IMR-90 (cell line): ENCODE results near the gene ARHGEF7. TPM values are rescaled to one million over a fixed set of nuclear protein-coding genes. Genes with fewer than 3 reads are reported as not detected.

Source experiments
- ATAC-seq: fragments of 200-7000 bp; cut with Tn5 transposase; 2 replicates; pipeline ENCODE4 v1.9.1; 2020; ENCODE audit warnings: low read depth, mild to moderate bottlenecking, moderate library complexity
- BruUV-seq: library from RNA; stranded (reverse); fragments of 400-500 nt; replicated peaks from 2 replicates; lab custom pipeline; 2021; lab: Mats Ljungman, UMichigan
- CTCF ChIA-PET: fragments of 300-600 bp; formaldehyde crosslinking; extraction: SDS; loops from one replicate; lab custom pipeline; 2021; ENCODE audit warnings: antibody characterized with exemption; lab: Yijun Ruan, JAX
- POLR2A ChIA-PET: fragments of 300-600 bp; sonication (Branson Sonifier 250); formaldehyde crosslinking; loops from one replicate; lab custom pipeline; 2022; ENCODE audit warnings: antibody characterized with exemption; ENCODE audit not compliant: unreplicated experiment; lab: Charles Lee
- DNase-seq: peaks from one replicate; pipeline ENCODE4 v3.0.0; 2013
- H2AFZ ChIP-seq: replicated peaks from 2 replicates; pipeline ENCODE3; 2013; ENCODE audit warnings: low read length, mild to moderate bottlenecking; ENCODE audit not compliant: poor library complexity
- H2AK5ac ChIP-seq: 2 replicates; pipeline ENCODE4 v1.6.1; 2013; ENCODE audit warnings: low read depth, low read length, inconsistent platforms
- H2AK9ac ChIP-seq: replicated peaks from 2 replicates; pipeline ENCODE3; 2013; ENCODE audit warnings: mild to moderate bottlenecking, low read depth, low read length, moderate library complexity; ENCODE audit not compliant: poor library complexity
- H2BK120ac ChIP-seq: 2 replicates; pipeline ENCODE4 v1.6.1; 2013; ENCODE audit warnings: low read depth, low read length, inconsistent platforms
- H2BK15ac ChIP-seq: 3 replicates; pipeline ENCODE4 v1.6.1; 2013; ENCODE audit warnings: low read depth, low read length, inconsistent platforms
- H2BK20ac ChIP-seq: 2 replicates; pipeline ENCODE4 v1.6.1; 2013; ENCODE audit warnings: low read depth, mild to moderate bottlenecking, inconsistent platforms, low read length, moderate library complexity
- H2BK5ac ChIP-seq: 2 replicates; pipeline ENCODE4 v1.6.1; 2013; ENCODE audit warnings: mild to moderate bottlenecking, low read depth, low read length, inconsistent platforms; ENCODE audit not compliant: poor library complexity, severe bottlenecking
- H3K14ac ChIP-seq: replicated peaks from 2 replicates; pipeline ENCODE4 v1.6.1; 2013; ENCODE audit warnings: low read depth, low read length, inconsistent platforms
- H3K18ac ChIP-seq: 2 replicates; pipeline ENCODE4 v1.6.1; 2013; ENCODE audit warnings: low read depth, low read length, control low read depth
- H3K23ac ChIP-seq: 2 replicates; pipeline ENCODE4 v1.6.1; 2013; ENCODE audit warnings: low read depth, low read length, inconsistent platforms
- H3K27ac ChIP-seq: 2 replicates; pipeline ENCODE4 v1.5.1; 2013; ENCODE audit warnings: mild to moderate bottlenecking, control low read depth, low read length; ENCODE audit not compliant: insufficient read depth
- H3K27me3 ChIP-seq: 2 replicates; pipeline ENCODE4 v1.6.1; 2013; ENCODE audit warnings: low read length; ENCODE audit not compliant: control insufficient read depth, insufficient read depth
- H3K36me3 ChIP-seq: 2 replicates; pipeline ENCODE4 v1.6.1; 2013; ENCODE audit warnings: low read length, mixed read lengths; ENCODE audit not compliant: control insufficient read depth, insufficient read depth
- H3K4ac ChIP-seq: 2 replicates; pipeline ENCODE4 v1.6.1; 2013; ENCODE audit warnings: low read depth, low read length, inconsistent platforms
- H3K4me1 ChIP-seq: 2 replicates; pipeline ENCODE4 v1.6.1; 2013; ENCODE audit warnings: low read length, mixed read lengths; ENCODE audit not compliant: control insufficient read depth, insufficient read depth
- H3K4me2 ChIP-seq: 2 replicates; pipeline ENCODE4 v1.6.1; 2013; ENCODE audit warnings: low read depth, mild to moderate bottlenecking, control low read depth, low read length, moderate library complexity
- H3K4me3 ChIP-seq: 2 replicates; pipeline ENCODE4 v1.5.1; 2013; ENCODE audit warnings: low read depth, mild to moderate bottlenecking, control low read depth, low read length, moderate library complexity; ENCODE audit not compliant: insufficient read depth
- H3K56ac ChIP-seq: 2 replicates; pipeline ENCODE4 v1.6.1; 2013; ENCODE audit warnings: low read length, inconsistent platforms; ENCODE audit not compliant: insufficient read depth; ENCODE audit errors: extremely low read depth
- H3K79me1 ChIP-seq, 2 experiments: 2 replicates each; pipeline ENCODE4 v1.6.1; 2013; ENCODE audit warnings: low read length in 2 of 2, inconsistent platforms in 1 of 2, low read depth in 1 of 2
- H3K9ac ChIP-seq: 2 replicates; pipeline ENCODE4 v1.6.1; 2013; ENCODE audit warnings: low read depth, low read length, control low read depth
- H3K9me1 ChIP-seq: 2 replicates; pipeline ENCODE4 v1.6.1; 2013; ENCODE audit warnings: low read length, inconsistent platforms; ENCODE audit not compliant: insufficient read depth
- H3K9me3 ChIP-seq: 2 replicates; pipeline ENCODE4 v1.6.1; 2013; ENCODE audit warnings: low read length; ENCODE audit not compliant: control insufficient read depth, insufficient read depth
- H4K20me1 ChIP-seq: 2 replicates; pipeline ENCODE4 v1.6.1; 2013; ENCODE audit warnings: low read length, inconsistent platforms; ENCODE audit not compliant: insufficient read depth
- H4K5ac ChIP-seq: 2 replicates; pipeline ENCODE4 v1.6.1; 2013; ENCODE audit warnings: mild to moderate bottlenecking, low read depth, low read length, control low read depth
- H4K8ac ChIP-seq, 2 experiments: 2 replicates each; pipeline ENCODE4 v1.6.1; 2013; ENCODE audit warnings: low read depth in 2 of 2, low read length in 2 of 2, control low read depth in 1 of 2, inconsistent platforms in 1 of 2
- H4K91ac ChIP-seq: 2 replicates; pipeline ENCODE4 v1.6.1; 2013; ENCODE audit warnings: low read depth, low read length, inconsistent platforms; ENCODE audit not compliant: insufficient read depth
- BHLHE40 ChIP-seq: fragments of 150-350 bp; IDR thresholded peaks from 2 replicates; pipeline ENCODE4 v1.6.1; 2016; ENCODE audit warnings: mild to moderate bottlenecking, low read depth, low read length
- CEBPB ChIP-seq: IDR thresholded peaks from 2 replicates; pipeline ENCODE4 v1.6.1; 2012; ENCODE audit warnings: low read depth, low read length, improper control_type of control experiment
- FOS ChIP-seq: fragments of 150-350 bp; IDR thresholded peaks from 2 replicates; pipeline ENCODE4 v1.6.1; 2016; ENCODE audit warnings: low read depth, low read length
- MAFK ChIP-seq: IDR thresholded peaks from 2 replicates; pipeline ENCODE4 v1.6.1; 2012; ENCODE audit warnings: low read depth, low read length, improper control_type of control experiment
- MAZ ChIP-seq: IDR thresholded peaks from 2 replicates; pipeline ENCODE4 v1.6.1; 2012; ENCODE audit warnings: low read depth, mild to moderate bottlenecking, low read length, improper control_type of control experiment, moderate library complexity, borderline replicate concordance
- NFE2L2 ChIP-seq: fragments of 150-350 bp; IDR thresholded peaks from 2 replicates; pipeline ENCODE4 v1.6.1; 2016; ENCODE audit warnings: low read depth, mild to moderate bottlenecking, low read length
- POLR2A ChIP-seq: IDR thresholded peaks from 2 replicates; pipeline ENCODE4 v1.6.1; 2012; ENCODE audit warnings: mild to moderate bottlenecking, low read depth, low read length
- RAD21 ChIP-seq: IDR thresholded peaks from 2 replicates; pipeline ENCODE4 v1.6.1; 2012; ENCODE audit warnings: low read length, improper control_type of control experiment
- RCOR1 ChIP-seq: IDR thresholded peaks from 2 replicates; pipeline ENCODE4 v1.6.1; 2012; ENCODE audit warnings: mild to moderate bottlenecking, low read length, improper control_type of control experiment; ENCODE audit not compliant: insufficient replicate concordance
- RFX5 ChIP-seq: IDR thresholded peaks from 2 replicates; pipeline ENCODE4 v1.8.0; 2012; ENCODE audit warnings: low read depth, mild to moderate bottlenecking, low read length, moderate library complexity
- SMC3 ChIP-seq: fragments of 150-350 bp; IDR thresholded peaks from 2 replicates; pipeline ENCODE4 v1.6.1; 2016; ENCODE audit warnings: low read depth, mild to moderate bottlenecking, antibody characterized with exemption, low read length, moderate library complexity
- WGBS, 2 experiments: methylation state at CpG; one replicate each; pipeline versions ENCODE4 v1.1.5 to v1.1.7; 2013; ENCODE audit warnings: missing lambda C conversion rate in 2 of 2; ENCODE audit not compliant: insufficient read length in 1 of 2; ENCODE audit errors: extremely low coverage in 2 of 2; 5-methylcytosine and 5-hydroxymethylcytosine counted together
- dilution Hi-C: fragments of 300-500 bp; cut with HindIII; formaldehyde crosslinking; loops from one replicate; pipeline ENCODE4 v1.14.3; 2018; ENCODE audit warnings: low sequenced_read_pairs; ENCODE audit not compliant: unreplicated experiment
- in situ Hi-C: fragments of 300-500 bp; cut with MboI; formaldehyde crosslinking; loops from 3 replicates; pipeline ENCODE4 v1.14.3; 2019; ENCODE audit warnings: low sequenced_read_pairs, inconsistent platforms, mixed read lengths
- intact Hi-C: fragments of 100-400 bp; cut with micrococcal nuclease; formaldehyde crosslinking; loops from 2 replicates; pipeline ENCODE4 v1.10.0; 2022
- polyA plus RNA-seq, 3 experiments: library from polyadenylated mRNA; depleted of rRNA; stranded (reverse); fragments of >200 nt; gene quantifications; 2 replicates each; pipeline ENCODE4 v1.2.3, GENCODE V29; 2012; ENCODE audit warnings: low replicate concordance in 1 of 3
- total RNA-seq: library from RNA; depleted of rRNA; stranded (reverse); fragments of >200 nt; gene quantifications from 2 replicates; pipeline ENCODE4 v1.2.3, GENCODE V29; 2012
- TF ChIP-seq, protein P1 (sequence below): fragments of 150-350 bp; IDR thresholded peaks from 2 replicates; pipeline ENCODE4 v1.6.1; 2017; ENCODE audit warnings: mild to moderate bottlenecking, antibody characterized with exemption, low read length, low read depth
- TF ChIP-seq, protein P2 (sequence below): fragments of 150-350 bp; IDR thresholded peaks from 2 replicates; pipeline ENCODE4 v1.6.1; 2016; ENCODE audit warnings: low read depth, mild to moderate bottlenecking, low read length, moderate library complexity, borderline replicate concordance

ARHGEF7 gene
- total and polyA plus RNA-seq, 2 of the 4 experiments (the other 2 are of a cell fraction) = 32.9 to 59.0 TPM

DNA sequence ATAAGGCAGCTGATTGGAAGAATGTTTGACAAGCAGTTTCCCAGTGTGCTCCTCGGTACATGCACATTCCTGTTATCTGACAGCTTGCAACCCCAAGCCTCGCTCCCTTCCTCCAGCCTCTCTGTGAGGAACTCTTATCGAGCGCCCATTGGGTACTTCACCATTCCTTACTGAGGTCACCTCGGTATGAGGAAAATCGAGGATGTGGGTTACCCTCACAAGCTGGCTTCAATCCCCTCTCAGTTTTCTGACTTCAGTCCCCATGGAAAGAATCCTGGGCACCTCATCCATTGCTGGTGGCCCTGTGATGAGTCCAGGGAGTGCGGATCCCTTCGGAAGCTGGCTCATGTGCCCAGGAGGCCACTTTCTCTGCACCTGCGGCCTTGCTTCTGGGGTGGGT, 222.6 kb downstream of the ARHGEF7 start:
- 100% methylated on average over 1 of the region's 9 CpGs; no CpG with 5 or more reads in 1 of the 2 experiments for WGBS, 2 experiments
- Histone ChIP-seq H3K56ac (no peak overlapping the region), H3K4me2 (no peak overlapping the region), H3K4me1 (peaks cover 8% of the 10 kb centered on the region), H2AK5ac (peak overlapping the region; percentile 81; the same call in 1 of the 2 replicates), H3K18ac (peak overlapping the region; percentile 71), H3K23ac (no peak overlapping the region), H3K14ac (peak overlapping the region; percentile 48; the same call in 1 of the 2 replicates), H4K8ac (peak overlapping the region in 1 of 2 experiments; percentile 84; a peak in 2 of 4 replicates), H4K20me1 (no peaks in the 10 kb centered on the region), H3K9ac (no peak overlapping the region), H2AK9ac (peak overlapping the region; percentile 60), H2BK5ac (no peak overlapping the region), H3K27ac (peak overlapping the region; percentile 59; the same call in 1 of the 2 replicates), H2BK20ac (peak overlapping the region; percentile 75), H3K27me3 (0 out of 2 replicates have a peak, but pooled peaks cover 2% of the 10 kb centered on the region), H3K9me3 (peaks cover 3% of the 10 kb centered on the region), H2AFZ (peak overlapping the region; percentile 4), H2BK15ac (peak overlapping the region; percentile 68; the same call in 1 of the 3 replicates), H3K79me1 (no peaks in the 10 kb centered on the region), H3K9me1 (peaks cover 4% of the 10 kb centered on the region; the same call in 1 of the 2 replicates), H3K36me3 (no peaks in the 10 kb centered on the region), H4K5ac (peak overlapping the region; percentile 83), H3K4ac (peak overlapping the region; percentile 85), H3K4me3 (no peak overlapping the region), H4K91ac (peak overlapping the region; percentile 41; the same call in 1 of the 2 replicates), H2BK120ac (peak overlapping the region; percentile 93)
- TF ChIP-seq NFE2L2 (no peak), SMC3 (no peak), MAZ (no peak), CEBPB (no peak), POLR2A (no peak), FOS (no peak), RCOR1 (no peak), BHLHE40 (no peak), RAD21 (no peak), MAFK (no peak), RFX5 (no peak)
- TF ChIP-seq, protein P1, sequence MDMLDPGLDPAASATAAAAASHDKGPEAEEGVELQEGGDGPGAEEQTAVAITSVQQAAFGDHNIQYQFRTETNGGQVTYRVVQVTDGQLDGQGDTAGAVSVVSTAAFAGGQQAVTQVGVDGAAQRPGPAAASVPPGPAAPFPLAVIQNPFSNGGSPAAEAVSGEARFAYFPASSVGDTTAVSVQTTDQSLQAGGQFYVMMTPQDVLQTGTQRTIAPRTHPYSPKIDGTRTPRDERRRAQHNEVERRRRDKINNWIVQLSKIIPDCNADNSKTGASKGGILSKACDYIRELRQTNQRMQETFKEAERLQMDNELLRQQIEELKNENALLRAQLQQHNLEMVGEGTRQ = no peak
- TF ChIP-seq, protein P2, sequence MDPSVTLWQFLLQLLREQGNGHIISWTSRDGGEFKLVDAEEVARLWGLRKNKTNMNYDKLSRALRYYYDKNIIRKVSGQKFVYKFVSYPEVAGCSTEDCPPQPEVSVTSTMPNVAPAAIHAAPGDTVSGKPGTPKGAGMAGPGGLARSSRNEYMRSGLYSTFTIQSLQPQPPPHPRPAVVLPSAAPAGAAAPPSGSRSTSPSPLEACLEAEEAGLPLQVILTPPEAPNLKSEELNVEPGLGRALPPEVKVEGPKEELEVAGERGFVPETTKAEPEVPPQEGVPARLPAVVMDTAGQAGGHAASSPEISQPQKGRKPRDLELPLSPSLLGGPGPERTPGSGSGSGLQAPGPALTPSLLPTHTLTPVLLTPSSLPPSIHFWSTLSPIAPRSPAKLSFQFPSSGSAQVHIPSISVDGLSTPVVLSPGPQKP = no peak
- peak; percentile 43 for ATAC-seq
- intact Hi-C loops (no loop called here), in situ Hi-C loops (no loop called here), dilution Hi-C loops (no loop called here)
- CTCF ChIA-PET = no interaction called here
- BruUV-seq = no TSS peak
- DNase-seq = peak; percentile 19
- POLR2A ChIA-PET = no interaction called here
